Caco-2 (cell line): Measurements from ENCODE around the gene DBH. TPM values are rescaled to one million over a fixed set of nuclear protein-coding genes. Genes with fewer than 3 reads are reported as not detected.

Experiments
- BruUV-seq: library from RNA; stranded (reverse); fragments of 400-500 nt; replicated peaks from 2 replicates; lab custom pipeline; 2021; lab: Mats Ljungman, UMichigan
- CTCF ChIA-PET: fragments of 300-600 bp; sonication (Branson Sonifier 250); formaldehyde crosslinking; loops from one replicate; lab custom pipeline; 2022; ENCODE audit warnings: antibody characterized with exemption; lab: Charles Lee
- POLR2A ChIA-PET: fragments of 300-600 bp; sonication (Branson Sonifier 250); formaldehyde crosslinking; loops from one replicate; lab custom pipeline; 2022; ENCODE audit warnings: antibody characterized with exemption; lab: Charles Lee
- DNase-seq, 2 experiments: peaks; one replicate each; pipeline versions ENCODE4 v3.0.0 to v3.0.0-alpha.2; 2020 to 2022
- H3K27me3 ChIP-seq: replicated peaks from 2 replicates; pipeline ENCODE4 v1.6.0; 2011; ENCODE audit warnings: low read length; ENCODE audit not compliant: control insufficient read depth, insufficient read depth
- H3K36me3 ChIP-seq: 2 replicates; pipeline ENCODE4 v1.5.1; 2011; ENCODE audit warnings: low read length; ENCODE audit not compliant: control insufficient read depth, insufficient read depth
- H3K4me1 ChIP-seq: fragments of 250-450 bp; sonication (Bioruptor Pico); 2 replicates; pipeline ENCODE4 v1.5.1; 2020; ENCODE audit warnings: mild to moderate bottlenecking
- H3K4me3 ChIP-seq: 2 replicates; pipeline ENCODE4 v1.5.1; 2011; ENCODE audit warnings: low read depth, mild to moderate bottlenecking, control low read depth, low read length
- H3K9me3 ChIP-seq: fragments of 250-450 bp; sonication (Bioruptor Pico); 2 replicates; pipeline ENCODE4 v1.5.1; 2020; ENCODE audit warnings: mild to moderate bottlenecking, moderate library complexity
- H3K27ac Mint-ChIP-seq: one replicate; pipeline ENCODE4 v1.8.0; 2022; ENCODE audit warnings: mixed read lengths; ENCODE audit not compliant: unreplicated experiment
- H3K27me3 Mint-ChIP-seq: one replicate; pipeline ENCODE4 v1.8.0; 2022; ENCODE audit warnings: mixed read lengths; ENCODE audit not compliant: insufficient read depth, unreplicated experiment
- H3K36me3 Mint-ChIP-seq: one replicate; pipeline ENCODE4 v1.8.0; 2022; ENCODE audit warnings: mild to moderate bottlenecking, mixed read lengths; ENCODE audit not compliant: insufficient read depth, unreplicated experiment
- H3K4me1 Mint-ChIP-seq: one replicate; pipeline ENCODE4 v1.8.0; 2022; ENCODE audit warnings: low read depth, mixed read lengths; ENCODE audit not compliant: unreplicated experiment
- H3K4me3 Mint-ChIP-seq: one replicate; pipeline ENCODE4 v1.8.0; 2022; ENCODE audit warnings: mild to moderate bottlenecking, moderate library complexity, mixed read lengths; ENCODE audit not compliant: unreplicated experiment
- H3K9me3 Mint-ChIP-seq: one replicate; pipeline ENCODE4 v1.8.0; 2022; ENCODE audit warnings: mixed read lengths; ENCODE audit not compliant: unreplicated experiment
- intact Hi-C: fragments of 100-400 bp; cut with micrococcal nuclease; formaldehyde crosslinking; loops from one replicate; pipeline ENCODE4 v1.10.0; 2022; ENCODE audit not compliant: unreplicated experiment
- total RNA-seq: library from RNA; stranded (reverse); gene quantifications from 2 replicates; pipeline ENCODE4 v1.2.3, GENCODE V29; 2022
- TF ChIP-seq, protein P1 (sequence below), 2 experiments: fragments of 200-600 bp in 1 of 2; IDR thresholded peaks; 1 replicate in 1 of 2; 2 replicates in 1 of 2; pipeline versions ENCODE4 v1.5.1 to v1.8.0; 2011 to 2022; ENCODE audit warnings: antibody characterized with exemption in 1 of 2, control low read depth in 1 of 2, inconsistent platforms in 1 of 2, low read depth in 1 of 2, low read length in 1 of 2, mild to moderate bottlenecking in 1 of 2, moderate library complexity in 1 of 2; ENCODE audit not compliant: insufficient read depth in 1 of 2, severe bottlenecking in 1 of 2, unreplicated experiment in 1 of 2

Gene DBH
- total RNA-seq, 1 experiment from 2014 or later, result not detected

DNA sequence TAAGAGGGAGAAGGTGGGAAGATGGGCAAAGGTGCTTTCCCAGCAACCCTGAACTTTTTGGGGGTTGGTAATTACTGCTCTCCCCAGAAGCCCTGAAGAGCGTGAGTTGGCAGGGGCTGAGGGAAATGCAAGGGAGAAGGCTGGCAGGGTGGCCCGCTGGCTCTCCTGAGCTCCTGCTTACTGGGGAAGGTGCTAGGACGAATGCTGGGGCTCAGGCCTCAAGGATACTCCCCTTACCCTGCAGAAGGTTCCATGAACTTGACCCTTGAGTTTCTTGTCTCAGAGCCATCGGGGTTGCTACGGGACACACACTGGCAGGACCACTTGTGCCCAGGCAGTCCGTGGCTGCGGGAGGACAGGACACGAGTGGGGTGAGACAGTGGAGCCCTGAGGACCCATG, 28.2 kb upstream of the DBH start:
- Histone ChIP-seq H3K9me3 (no peaks in the 10 kb centered on the region), H3K27me3 (no peaks in the 10 kb centered on the region; the same call in none of the 2 replicates), H3K4me3 (no peak overlapping the region), H3K4me1 (no peaks in the 10 kb centered on the region), H3K36me3 (no peaks in the 10 kb centered on the region)
- Mint-ChIP-seq H3K36me3 (no peaks in the 10 kb centered on the region), H3K4me3 (no peak overlapping the region), H3K27me3 (peaks cover 14% of the 10 kb centered on the region), H3K4me1 (no peaks in the 10 kb centered on the region), H3K27ac (no peak overlapping the region), H3K9me3 (no peaks in the 10 kb centered on the region)
- CTCF ChIA-PET, result no interaction called here
- POLR2A ChIA-PET, result interaction anchor here (0.6 kb wide), 1 partner anchor 101 kb away, joined by 3 read pairs; no protein-coding TSS in a partner anchor
- intact Hi-C loops, result no loop called here
- TF ChIP-seq, protein P1, sequence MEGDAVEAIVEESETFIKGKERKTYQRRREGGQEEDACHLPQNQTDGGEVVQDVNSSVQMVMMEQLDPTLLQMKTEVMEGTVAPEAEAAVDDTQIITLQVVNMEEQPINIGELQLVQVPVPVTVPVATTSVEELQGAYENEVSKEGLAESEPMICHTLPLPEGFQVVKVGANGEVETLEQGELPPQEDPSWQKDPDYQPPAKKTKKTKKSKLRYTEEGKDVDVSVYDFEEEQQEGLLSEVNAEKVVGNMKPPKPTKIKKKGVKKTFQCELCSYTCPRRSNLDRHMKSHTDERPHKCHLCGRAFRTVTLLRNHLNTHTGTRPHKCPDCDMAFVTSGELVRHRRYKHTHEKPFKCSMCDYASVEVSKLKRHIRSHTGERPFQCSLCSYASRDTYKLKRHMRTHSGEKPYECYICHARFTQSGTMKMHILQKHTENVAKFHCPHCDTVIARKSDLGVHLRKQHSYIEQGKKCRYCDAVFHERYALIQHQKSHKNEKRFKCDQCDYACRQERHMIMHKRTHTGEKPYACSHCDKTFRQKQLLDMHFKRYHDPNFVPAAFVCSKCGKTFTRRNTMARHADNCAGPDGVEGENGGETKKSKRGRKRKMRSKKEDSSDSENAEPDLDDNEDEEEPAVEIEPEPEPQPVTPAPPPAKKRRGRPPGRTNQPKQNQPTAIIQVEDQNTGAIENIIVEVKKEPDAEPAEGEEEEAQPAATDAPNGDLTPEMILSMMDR (IDR thresholded peaks at IDR 0.05; ENCODE audit: insufficient read depth in 1 of 2, low read depth in 1 of 2, low read length in 1 of 2, severe bottlenecking in 1 of 2, unreplicated experiment in 1 of 2), result no peak
- no peak for DNase-seq
- BruUV-seq, result no TSS peak

DNA sequence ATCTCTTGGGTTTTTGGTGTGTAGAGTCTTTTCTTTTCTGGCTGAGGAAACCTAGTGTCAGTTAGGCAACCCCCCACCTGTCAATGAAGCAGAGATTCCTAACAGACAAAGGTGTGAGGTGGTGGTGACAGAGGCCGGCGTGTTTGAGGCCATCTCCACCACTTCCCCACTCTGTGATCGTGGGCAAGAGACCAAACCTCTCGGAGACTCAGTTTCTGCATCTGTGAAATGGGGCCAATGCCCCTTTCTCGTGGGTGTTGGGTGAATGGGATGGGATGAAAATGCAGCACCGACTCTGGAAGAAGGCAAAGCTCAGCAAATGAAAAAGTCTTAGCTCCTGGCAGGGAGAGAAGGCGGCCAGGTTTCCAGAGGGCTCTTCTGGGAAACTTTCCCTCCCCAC, 27.8 kb upstream of the DBH start:
- intact Hi-C loops, result no loop called here
- H3K9me3 ChIP-seq, result no peaks in the 10 kb centered on the region
- H3K4me3 Mint-ChIP-seq, result no peak overlapping the region
- H3K4me3 ChIP-seq, result no peak overlapping the region
- H3K4me1 Mint-ChIP-seq, result no peaks in the 10 kb centered on the region
- no peaks in the 10 kb centered on the region for H3K9me3 Mint-ChIP-seq
- ChIA-PET CTCF (no interaction called here), POLR2A (interaction anchor here (0.6 kb wide), 1 partner anchor 23 kb away, joined by 3 read pairs; no protein-coding TSS in a partner anchor)
- H3K36me3 ChIP-seq, result no peaks in the 10 kb centered on the region
- no peaks in the 10 kb centered on the region; the same call in none of the 2 replicates for H3K27me3 ChIP-seq
- TF ChIP-seq, protein P1 (IDR thresholded peaks at IDR 0.05; ENCODE audit: insufficient read depth in 1 of 2, low read depth in 1 of 2, low read length in 1 of 2, severe bottlenecking in 1 of 2, unreplicated experiment in 1 of 2), result no peak
- no peaks in the 10 kb centered on the region for H3K36me3 Mint-ChIP-seq
- DNase-seq, result no peak
- H3K27me3 Mint-ChIP-seq, result peaks cover 18% of the 10 kb centered on the region
- BruUV-seq, result no TSS peak
- H3K4me1 ChIP-seq, result no peaks in the 10 kb centered on the region
- no peak overlapping the region for H3K27ac Mint-ChIP-seq

DNA sequence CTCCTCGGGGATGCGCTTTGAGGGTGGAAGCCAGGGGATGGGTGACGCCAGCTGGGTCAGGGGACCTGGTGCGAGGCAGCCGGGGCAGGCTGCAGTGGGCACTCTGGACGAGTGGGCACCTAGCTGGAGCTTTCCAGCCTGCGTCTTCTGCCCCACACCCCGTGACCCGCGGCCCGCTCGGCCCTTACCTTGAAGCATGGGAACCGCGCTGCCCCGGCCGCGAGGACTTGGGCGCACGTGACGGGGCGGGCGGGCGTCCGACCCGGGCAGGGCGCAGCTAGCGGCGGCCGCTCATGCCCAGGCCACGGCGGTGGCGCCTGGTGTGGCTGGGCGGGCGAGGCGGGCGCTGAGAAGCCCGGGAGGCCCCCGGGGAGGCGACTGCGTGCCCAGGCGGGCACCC, 27.3 kb upstream of the DBH start:
- intact Hi-C loops, result no loop called here
- Mint-ChIP-seq H3K27ac (no peak overlapping the region), H3K4me1 (no peaks in the 10 kb centered on the region), H3K36me3 (no peaks in the 10 kb centered on the region), H3K9me3 (no peaks in the 10 kb centered on the region), H3K27me3 (peaks cover 19% of the 10 kb centered on the region), H3K4me3 (no peak overlapping the region)
- no peak overlapping the region for H3K4me3 ChIP-seq
- POLR2A ChIA-PET, result interaction anchor here (0.6 kb wide), 1 partner anchor 24 kb away, joined by 3 read pairs; no protein-coding TSS in a partner anchor
- no peaks in the 10 kb centered on the region; the same call in none of the 2 replicates for H3K27me3 ChIP-seq
- H3K9me3 ChIP-seq, result no peaks in the 10 kb centered on the region
- BruUV-seq, result no TSS peak
- CTCF ChIA-PET, result no interaction called here
- TF ChIP-seq, protein P1 (IDR thresholded peaks at IDR 0.05; ENCODE audit: insufficient read depth in 1 of 2, low read depth in 1 of 2, low read length in 1 of 2, severe bottlenecking in 1 of 2, unreplicated experiment in 1 of 2), result no peak
- no peaks in the 10 kb centered on the region for H3K36me3 ChIP-seq
- H3K4me1 ChIP-seq, result no peaks in the 10 kb centered on the region
- no peak for DNase-seq
